ENCODE results near the gene FMNL2. TPM values are rescaled to one million over a fixed set of nuclear protein-coding genes. Genes with fewer than 3 reads are reported as not detected.

The FMNL2 gene
- total RNA-seq, 4 donors from 2014 or later, result 25.2 to 35.0 (median 27.4) TPM

DNA sequence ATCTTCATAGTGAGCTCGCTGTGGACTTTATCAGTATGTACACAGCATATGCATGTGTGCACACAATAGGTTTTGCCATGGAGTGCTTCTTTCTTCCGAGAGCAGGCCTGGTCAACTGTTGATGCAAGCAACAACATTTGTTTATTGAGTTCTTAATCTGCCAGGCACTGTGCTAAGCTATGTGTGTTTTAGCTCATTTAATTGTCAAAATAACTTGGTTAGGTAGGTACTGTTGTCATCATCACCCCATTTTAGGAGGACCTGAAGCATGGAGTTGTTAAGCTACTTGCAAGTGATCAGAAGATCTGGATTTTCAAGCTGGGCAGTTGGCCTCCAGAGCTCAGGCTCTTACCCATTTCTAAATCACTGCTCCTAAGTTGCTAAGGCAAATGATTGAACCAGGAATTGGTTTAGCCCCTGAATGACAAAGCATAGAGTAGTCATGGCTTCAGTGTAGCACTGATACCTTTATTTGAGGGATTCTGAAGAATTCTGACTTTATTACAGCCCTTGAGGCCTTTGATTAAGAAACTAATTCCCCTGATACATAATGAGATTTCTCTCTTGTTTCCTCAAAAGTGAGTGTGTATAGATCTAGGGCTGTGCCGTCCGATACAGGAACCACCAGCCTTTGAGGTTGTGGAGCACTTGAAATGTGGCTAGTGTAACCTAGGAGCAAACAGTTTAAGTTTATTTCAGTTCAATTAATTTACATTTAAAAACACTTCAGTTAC, 132.9 kb downstream of the FMNL2 start:
- Histone ChIP-seq H3K36me3 (no peaks in the 10 kb centered on the region), H3K9me3 (no peaks in the 10 kb centered on the region), H3K4me3 (no peak overlapping the region), H3K27me3 (no peaks in the 10 kb centered on the region), H3K4me1 (peaks cover 5 to 93% (median 29%) of the 10 kb centered on the region in 3 donors), H3K27ac (peak overlapping the region in 3 of 4 donors; percentile 19 to 53 (median 53))
- no peak for TF ChIP-seq EP300 (IDR thresholded peaks at IDR 0.05)
- no peak for TF ChIP-seq POLR2AphosphoS5 (IDR thresholded peaks at IDR 0.05)
- TF ChIP-seq, protein P1, sequence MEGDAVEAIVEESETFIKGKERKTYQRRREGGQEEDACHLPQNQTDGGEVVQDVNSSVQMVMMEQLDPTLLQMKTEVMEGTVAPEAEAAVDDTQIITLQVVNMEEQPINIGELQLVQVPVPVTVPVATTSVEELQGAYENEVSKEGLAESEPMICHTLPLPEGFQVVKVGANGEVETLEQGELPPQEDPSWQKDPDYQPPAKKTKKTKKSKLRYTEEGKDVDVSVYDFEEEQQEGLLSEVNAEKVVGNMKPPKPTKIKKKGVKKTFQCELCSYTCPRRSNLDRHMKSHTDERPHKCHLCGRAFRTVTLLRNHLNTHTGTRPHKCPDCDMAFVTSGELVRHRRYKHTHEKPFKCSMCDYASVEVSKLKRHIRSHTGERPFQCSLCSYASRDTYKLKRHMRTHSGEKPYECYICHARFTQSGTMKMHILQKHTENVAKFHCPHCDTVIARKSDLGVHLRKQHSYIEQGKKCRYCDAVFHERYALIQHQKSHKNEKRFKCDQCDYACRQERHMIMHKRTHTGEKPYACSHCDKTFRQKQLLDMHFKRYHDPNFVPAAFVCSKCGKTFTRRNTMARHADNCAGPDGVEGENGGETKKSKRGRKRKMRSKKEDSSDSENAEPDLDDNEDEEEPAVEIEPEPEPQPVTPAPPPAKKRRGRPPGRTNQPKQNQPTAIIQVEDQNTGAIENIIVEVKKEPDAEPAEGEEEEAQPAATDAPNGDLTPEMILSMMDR (IDR thresholded peaks at IDR 0.05), result no peak
- no peak for TF ChIP-seq POLR2A (IDR thresholded peaks at IDR 0.05)
- WGBS, 2 donors (ENCODE audit: low coverage in 1 of 2), result 62 to 67% methylated on average over 4 of the region's 4 CpGs
- no peak for ATAC-seq

DNA sequence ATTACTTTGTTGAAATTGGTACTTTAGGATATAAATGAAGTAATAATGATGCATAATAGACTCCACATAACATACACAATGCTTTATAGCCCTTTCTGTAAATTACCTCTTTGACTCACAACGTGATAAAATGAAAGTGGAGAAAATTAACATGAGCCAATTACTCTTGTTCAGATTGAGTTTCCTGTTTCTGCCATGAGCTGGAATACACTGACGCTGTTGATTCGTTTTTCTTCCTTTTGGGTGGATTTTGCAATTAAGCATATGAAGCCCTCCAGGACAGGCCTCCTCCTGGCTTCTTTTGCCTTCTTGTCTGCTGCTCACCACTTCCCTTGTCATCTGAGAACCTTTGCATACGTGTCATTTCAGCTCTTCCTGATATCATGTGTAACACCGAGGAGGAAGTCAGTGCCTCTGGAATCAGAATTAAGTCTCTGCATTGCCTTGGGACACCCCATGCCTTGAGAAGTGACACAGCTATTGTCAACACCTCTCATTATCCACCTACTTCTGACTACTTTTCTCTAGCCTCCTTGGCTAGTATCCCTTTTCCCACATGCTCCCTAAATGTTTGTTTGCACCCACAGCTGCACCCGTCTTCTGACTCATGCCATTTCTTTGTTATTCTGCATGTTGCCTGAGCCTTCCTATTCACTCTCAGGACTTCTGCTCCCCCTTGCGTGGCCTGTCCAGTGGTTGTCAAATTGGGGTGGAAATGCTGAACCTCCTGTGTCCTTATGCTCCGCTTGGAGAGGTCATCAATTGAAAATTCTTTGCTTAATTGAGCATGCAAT, 134.1 kb downstream of the FMNL2 start:
- no peaks in the 10 kb centered on the region for H3K9me3 ChIP-seq
- ATAC-seq, result peak; percentile 32
- no peaks in the 10 kb centered on the region for H3K36me3 ChIP-seq
- H3K27ac ChIP-seq, result peak overlapping the region in 3 of 4 donors; percentile 7 to 22 (median 22)
- H3K4me3 ChIP-seq, result no peak overlapping the region
- no peak for TF ChIP-seq POLR2AphosphoS5 (IDR thresholded peaks at IDR 0.05)
- no peak for TF ChIP-seq EP300 (IDR thresholded peaks at IDR 0.05)
- TF ChIP-seq, protein P1 (IDR thresholded peaks at IDR 0.05), result no peak
- no peak for TF ChIP-seq POLR2A (IDR thresholded peaks at IDR 0.05)
- no peaks in the 10 kb centered on the region for H3K27me3 ChIP-seq
- H3K4me1 ChIP-seq, result peaks cover 5 to 85% (median 29%) of the 10 kb centered on the region in 3 donors
- WGBS, 2 donors (ENCODE audit: low coverage in 1 of 2), result 42 to 58% methylated on average over 8 of the region's 8 CpGs

DNA sequence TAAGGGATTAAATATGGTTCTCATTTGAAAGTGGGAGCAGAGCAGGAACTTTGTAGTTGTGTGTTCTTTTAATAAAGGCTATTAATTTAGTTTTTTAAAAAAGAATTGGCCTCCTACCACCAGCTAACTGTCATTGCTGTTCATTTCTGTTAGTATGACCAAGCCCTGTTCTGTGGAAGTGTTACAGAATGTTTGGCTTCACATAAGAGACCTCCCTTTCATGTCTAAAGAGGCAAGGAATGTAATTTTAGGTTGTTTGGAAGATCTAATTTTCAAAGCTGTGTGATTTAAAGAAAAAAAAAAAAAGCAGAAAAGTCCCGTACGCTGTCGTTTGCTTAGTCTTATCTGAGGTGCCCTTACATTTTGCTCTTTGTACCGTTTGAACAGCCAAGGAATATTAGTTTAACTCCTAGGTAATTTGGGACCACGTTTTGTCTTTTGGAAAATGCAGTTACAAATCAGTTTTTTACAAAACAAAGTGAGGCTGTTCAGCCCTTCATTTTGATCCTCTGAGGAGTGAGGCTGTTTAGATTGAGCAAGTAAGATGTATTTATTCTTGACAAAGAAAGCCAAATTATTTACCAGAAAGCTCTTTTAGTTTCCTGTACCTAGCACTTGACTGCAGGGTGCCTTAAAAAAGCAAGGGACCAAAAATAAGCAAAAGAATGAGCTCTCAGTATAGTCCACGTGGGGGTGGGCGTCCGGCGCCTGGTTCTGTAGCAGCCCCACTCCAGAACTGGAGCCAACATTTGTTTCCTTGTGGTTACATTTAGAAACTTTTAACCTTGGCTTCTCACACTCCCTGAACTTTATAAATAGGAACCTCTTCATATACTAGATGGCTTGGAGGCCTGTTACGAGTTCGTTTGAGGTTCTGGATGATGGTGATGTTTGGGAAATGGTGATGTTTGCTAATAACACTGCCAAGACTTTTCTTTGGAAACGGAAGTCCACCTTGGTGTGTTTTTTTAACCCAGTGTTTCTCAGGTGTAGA, 136.2 kb downstream of the FMNL2 start:
- 37 to 48% methylated on average over 12 of the region's 12 CpGs for WGBS, 2 donors (ENCODE audit: low coverage in 1 of 2)
- Histone ChIP-seq H3K9me3 (no peaks in the 10 kb centered on the region), H3K36me3 (no peaks in the 10 kb centered on the region), H3K4me1 (peaks cover 5 to 65% (median 16%) of the 10 kb centered on the region in 3 donors), H3K27me3 (no peaks in the 10 kb centered on the region), H3K4me3 (no peak overlapping the region), H3K27ac (peak overlapping the region in 2 of 4 donors; percentile 23 to 37)
- TF ChIP-seq, protein P1 (IDR thresholded peaks at IDR 0.05), result no peak
- TF ChIP-seq POLR2AphosphoS5 (IDR thresholded peaks at IDR 0.05) (peak; percentile 8), POLR2A (IDR thresholded peaks at IDR 0.05) (no peak), EP300 (IDR thresholded peaks at IDR 0.05) (no peak)
- ATAC-seq, result no peak

DNA sequence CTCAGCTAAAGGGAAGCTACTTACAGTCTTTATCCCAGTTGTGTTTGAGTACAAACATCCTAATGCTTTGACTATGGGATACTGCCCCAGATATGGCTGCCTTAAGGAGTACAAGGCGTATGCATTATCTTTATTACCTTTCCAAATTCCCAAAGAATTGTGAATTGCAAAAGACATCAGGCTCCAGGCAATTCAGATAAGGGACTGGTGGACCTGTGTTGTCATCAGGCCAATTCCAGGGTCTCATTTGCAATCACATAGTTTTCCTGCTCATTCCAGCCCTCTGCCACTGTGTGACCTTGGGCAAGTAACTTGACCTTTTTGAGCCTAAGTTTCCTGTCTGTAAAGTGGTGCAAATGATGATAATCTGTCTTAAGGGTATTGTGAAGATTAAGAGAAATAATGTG, 137.5 kb downstream of the FMNL2 start:
- WGBS, 2 donors (ENCODE audit: low coverage in 1 of 2), result 100% methylated on average over 1 of the region's 1 CpG
- no peak overlapping the region for H3K27ac ChIP-seq

More for the DNA sequence above, 137.5 kb downstream of the FMNL2 start:
- H3K9me3 ChIP-seq, result no peaks in the 10 kb centered on the region
- no peaks in the 10 kb centered on the region for H3K36me3 ChIP-seq
- no peaks in the 10 kb centered on the region for H3K27me3 ChIP-seq
- TF ChIP-seq POLR2A (IDR thresholded peaks at IDR 0.05), result no peak
- TF ChIP-seq EP300 (IDR thresholded peaks at IDR 0.05), result no peak
- no peak for TF ChIP-seq POLR2AphosphoS5 (IDR thresholded peaks at IDR 0.05)
- TF ChIP-seq, protein P1 (IDR thresholded peaks at IDR 0.05), result no peak
- peaks cover 0 to 51% (median 10%) of the 10 kb centered on the region in 3 donors for H3K4me1 ChIP-seq
- H3K4me3 ChIP-seq, result no peak overlapping the region
- ATAC-seq, result no peak
